GF-D8 (cell line): ENCODE results near the gene C12orf56.
"Not testable (repeated sequence)": the region's sequence is repeated elsewhere in the genome, so short reads cannot be mapped to it uniquely, and the experiment has no call there.

Experiments used
- DNase-seq: peaks from one replicate; lab custom pipeline; 2025; lab: John Stamatoyannopoulos, UW

The C12orf56 gene

DNA sequence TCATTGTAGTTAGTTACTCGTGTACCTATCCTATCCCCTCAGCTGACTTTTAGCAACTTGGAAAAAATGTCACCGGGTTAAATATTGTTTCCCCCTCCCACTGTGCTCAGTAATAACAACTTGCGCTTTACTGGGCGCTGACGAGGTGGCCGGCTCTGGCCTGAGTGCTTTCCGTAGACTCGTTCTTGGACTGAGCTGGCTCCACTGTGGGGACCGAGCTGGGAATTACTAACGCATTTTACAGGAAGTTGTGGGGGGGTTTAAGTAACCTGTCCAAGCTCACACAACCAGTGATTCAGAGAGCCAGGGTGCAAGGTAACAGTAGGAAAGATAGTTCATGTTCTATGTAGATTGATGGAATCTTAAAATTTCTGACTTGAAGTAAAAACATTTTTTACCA is 86.0 kb downstream of the C12orf56 start:
- no peak for DNase-seq

GRCh38 chr12:64299628-64300027 is 90.9 kb downstream of the C12orf56 start:
- DNase-seq, result no peak

DNA sequence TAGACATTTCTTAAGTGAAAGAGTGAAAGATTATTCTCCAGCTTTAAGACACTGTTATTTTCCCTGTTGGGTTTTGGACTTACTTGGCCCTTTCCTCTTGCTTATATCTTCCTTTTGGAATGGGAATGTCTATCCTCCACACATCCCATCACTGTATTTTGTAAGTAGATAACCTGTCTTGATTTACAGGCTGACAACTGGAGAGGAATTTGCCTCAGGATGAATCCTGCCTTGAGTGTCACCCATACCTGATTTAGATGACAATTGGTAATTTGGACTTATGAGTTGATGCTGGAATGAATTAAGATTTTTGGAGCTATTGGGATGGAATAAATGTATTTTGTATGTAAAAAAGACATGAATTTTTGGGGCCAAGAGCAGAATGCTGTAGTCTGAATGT is 94.3 kb downstream of the C12orf56 start:
- DNase-seq, result no peak

DNA sequence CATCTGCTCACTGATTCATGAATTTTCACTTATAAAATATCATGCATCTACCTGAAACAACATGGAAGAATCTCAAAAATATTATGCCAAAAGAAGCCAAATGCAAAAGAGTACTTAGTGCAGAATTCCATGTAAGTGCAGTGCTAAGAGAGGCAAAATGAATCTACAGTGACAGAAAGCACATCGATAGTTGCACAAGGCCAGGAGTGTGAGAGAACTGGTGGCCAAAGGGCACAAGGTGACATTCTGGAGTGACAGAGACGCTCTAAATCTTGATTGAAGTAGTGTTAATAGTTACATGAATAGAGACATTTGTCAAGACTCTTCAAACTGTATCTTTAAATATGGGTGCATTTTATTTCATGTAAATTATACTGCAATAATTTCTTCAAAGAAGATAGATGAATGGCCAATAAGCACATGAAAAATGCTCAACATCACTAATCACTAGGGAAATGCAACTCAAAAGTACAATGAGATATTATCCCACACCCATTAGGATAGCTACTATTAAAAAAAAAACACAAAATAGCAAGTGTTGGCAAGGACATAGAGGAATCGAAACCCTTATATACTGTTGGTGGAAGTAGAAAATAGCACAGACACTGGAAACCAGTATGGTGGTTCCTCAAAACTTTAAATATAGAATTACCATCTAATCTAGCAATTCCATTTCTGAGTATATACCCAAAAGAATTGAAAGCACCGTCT is 96.7 kb downstream of the C12orf56 start:
- DNase-seq, result no peak

- DNase-seq, result not testable (repeated sequence)
Observed at GRCh38 chr12:64293174-64293573, 97.4 kb downstream of the C12orf56 start.

DNA sequence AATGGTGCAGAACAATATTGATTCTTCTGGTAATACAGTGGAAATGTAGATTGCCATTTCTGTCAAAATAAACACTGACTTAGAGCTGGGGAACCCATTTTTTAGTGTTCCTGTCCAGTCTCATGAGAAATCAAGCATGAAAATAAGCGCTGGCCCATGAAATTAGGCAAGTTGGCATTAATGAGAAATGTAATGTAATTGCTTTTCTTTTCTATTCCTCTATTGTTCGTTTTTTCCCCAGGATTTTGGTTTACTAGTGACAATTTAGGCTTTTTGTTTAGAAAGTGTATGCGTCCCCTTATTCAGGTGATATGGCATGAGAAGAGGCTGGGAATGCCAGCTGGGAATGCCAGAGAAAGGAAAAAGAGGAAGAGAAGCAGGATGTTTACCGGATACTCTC is 104.0 kb downstream of the C12orf56 start:
- no peak for DNase-seq

DNA sequence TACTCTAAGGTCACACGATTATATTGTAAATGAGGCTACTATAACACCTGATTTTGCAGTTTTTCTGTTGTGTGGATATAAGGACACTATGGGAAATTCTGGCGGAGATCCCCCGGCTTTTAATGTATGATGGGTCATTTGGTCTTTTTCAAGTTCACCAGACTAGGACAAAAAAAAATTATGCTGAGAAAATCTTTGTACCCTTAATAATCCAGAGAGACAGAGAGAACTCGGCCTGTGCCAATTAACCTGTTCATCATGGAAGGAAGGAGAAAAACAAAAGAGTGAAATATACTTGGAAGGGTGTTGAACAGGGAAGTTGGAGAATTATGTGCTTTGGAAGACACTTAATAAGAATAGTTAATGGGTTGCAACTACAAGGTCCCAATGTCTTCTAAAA is 106.3 kb downstream of the C12orf56 start:
- DNase-seq, result no peak

- no peak for DNase-seq
Observed at GRCh38 chr12:64278421-64278820, 112.1 kb downstream of the C12orf56 start.

DNA sequence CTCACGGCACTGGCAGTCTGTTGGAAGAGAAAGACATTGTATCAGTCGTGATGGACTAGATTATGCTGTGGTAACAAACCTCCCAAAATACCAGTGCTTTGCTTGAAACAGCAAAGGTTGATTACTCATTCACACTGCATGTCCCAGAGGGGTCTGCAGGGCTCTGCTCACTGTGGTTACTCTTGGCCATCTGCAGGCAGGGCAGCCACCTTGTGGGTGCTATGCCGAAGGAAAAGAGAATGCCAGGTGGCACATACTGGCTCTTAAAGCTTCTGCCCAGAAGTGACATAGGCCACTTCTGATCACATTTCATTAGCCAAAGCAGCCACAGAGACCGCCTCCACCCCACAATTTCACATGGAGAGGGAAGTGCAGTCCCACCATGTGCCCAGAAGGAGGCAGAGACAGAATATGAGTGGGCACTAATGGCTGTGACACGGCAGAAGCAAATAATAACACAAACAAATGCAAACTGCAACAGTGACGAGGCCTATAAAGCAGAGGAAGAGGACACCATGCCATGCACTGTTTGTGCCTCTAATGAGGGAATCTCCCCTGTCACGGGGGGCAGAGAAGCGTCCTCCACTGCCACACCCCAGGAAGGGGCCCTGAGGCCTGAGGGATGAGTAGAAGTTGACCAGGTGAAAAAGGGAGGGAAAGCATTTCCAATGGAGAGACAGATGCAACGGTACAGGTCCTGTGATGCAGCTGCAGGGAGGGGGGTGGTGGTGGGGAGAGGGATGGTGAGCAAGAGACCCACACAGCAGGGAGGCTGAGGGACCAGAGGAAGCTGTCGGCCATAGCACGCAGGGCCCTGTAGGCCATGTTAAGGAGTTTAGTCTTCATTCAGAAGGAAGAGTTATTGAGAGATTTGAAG is 116.8 kb downstream of the C12orf56 start:
- DNase-seq, result no peak

GRCh38 chr12:64270411-64270810 is 120.1 kb downstream of the C12orf56 start:
- no peak for DNase-seq

DNA sequence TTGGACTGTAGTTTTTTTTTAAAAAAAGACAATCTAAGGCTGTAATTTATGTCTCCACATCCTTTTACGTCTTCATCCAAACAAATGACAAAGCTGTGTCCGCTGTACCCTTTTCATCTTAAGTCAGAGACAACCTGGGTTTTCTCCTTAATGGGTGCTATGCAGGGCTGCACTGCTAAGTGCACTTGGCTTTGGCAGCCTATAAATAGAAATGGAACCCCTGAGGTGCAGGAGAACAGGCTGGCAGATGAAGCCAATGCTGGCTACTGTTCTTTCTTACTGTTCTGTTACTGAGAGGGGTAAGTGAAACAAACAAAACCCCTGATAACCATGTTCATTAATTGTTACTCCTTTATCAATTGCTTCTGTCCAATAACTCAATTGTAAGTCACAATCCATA is 121.4 kb downstream of the C12orf56 start:
- DNase-seq, result no peak

- DNase-seq, result no peak
Observed at GRCh38 chr12:64268409-64268808, 122.1 kb downstream of the C12orf56 start.

- no peak for DNase-seq
Observed at GRCh38 chr12:64265839-64266238, 124.7 kb downstream of the C12orf56 start.

- no peak for DNase-seq
Observed at GRCh38 chr12:64261813-64262212, 128.7 kb downstream of the C12orf56 start.

DNA sequence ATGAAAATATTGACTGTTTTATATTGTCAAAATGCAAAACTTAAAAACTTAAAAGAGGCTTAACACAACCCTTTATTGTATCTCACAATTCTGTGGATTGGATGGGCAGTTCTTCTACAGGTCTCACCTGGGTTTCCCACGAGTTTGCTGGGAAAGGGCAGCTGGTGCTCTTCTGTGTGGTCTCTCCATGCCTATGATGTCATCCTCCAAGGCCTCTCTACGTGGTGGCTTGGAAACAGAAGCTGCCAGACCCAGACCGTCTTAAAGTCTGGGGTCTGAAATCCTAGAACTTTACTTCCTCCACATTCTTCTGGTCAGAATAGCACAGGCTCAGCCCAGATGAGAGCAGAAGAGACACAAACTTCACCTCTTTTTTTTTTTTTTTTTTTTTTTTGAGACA is 132.0 kb downstream of the C12orf56 start:
- DNase-seq, result no peak

DNA sequence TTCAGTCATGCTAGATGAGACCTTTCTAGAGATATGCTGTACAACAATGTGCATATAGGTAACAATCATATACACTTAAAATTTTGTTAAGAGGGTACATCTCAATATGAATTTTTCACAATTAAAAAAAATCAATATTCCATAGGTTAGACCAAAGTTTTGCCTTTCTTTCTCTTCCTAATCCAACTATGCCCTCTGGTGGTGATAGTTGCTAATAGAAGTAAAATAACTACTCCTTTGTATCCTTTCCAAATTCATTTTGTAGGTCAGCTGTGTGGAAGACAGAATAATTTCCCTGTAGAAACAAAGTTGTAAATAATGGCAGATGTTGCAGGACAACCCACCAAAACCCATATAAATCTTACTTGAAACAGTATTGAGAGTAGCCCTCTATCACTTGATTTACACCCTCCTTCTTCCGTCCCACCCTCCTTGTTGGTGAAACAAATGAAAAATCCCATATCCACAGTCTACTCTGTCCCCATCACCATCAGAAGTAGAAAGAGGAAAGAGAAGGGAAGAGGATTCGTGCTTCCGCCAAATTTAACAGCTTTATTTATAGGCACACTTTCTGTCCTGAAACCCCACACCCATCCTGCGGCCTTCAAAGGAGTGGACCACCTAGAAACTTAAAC is 134.3 kb downstream of the C12orf56 start:
- DNase-seq, result no peak

GRCh38 chr12:64255249-64255648 is 135.3 kb downstream of the C12orf56 start:
- no peak for DNase-seq

GRCh38 chr12:64253356-64253755 is 137.2 kb downstream of the C12orf56 start:
- DNase-seq, result no peak

DNA sequence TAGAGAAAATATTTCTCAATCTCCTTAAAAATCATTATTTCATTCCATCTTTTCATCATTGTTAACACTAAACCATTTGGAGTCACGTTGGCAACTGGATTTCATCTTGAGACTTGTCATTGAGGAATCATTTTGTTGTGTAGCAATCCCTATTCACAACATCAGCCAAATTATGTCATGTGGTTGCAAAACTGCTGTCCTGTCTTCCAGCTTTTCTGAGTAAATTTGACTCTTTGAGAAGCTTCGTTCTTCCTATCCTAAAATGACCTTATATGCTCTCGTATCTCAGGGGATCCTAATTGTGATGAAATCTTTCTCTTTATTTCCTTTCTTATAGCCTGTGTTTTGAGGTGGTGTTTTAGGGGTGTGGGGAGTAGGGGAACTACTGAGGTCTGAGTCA is 137.9 kb downstream of the C12orf56 start:
- DNase-seq, result no peak

DNA sequence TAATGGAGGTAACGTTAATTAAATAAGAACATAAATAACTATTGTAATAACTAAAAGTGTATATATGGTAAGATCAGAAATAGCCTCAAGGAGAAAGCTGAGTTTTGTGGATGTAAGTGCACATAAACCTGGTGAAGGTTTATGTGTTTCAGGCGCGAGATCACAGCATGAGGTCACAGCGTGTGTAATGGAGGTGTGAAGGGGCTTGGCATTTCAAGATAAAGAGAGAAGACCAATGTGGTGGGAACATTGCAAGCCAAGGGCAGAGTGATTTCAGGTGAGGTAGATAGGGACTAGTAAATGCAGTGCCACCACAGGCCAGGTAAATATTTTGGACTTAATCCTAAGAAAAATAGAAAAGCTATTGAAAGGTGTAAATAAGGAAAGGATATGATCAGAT is 146.7 kb downstream of the C12orf56 start:
- DNase-seq, result no peak

- DNase-seq, result no peak
Observed at GRCh38 chr12:64240781-64241180, 149.8 kb downstream of the C12orf56 start.

- no peak for DNase-seq
Observed at GRCh38 chr12:64237382-64237781, 153.2 kb downstream of the C12orf56 start.

- DNase-seq, result no peak
Observed at GRCh38 chr12:64236549-64236948, 154.0 kb downstream of the C12orf56 start.
